Panc1 (cell line): ENCODE measurements around the gene SHF. TPM values are rescaled to one million over a fixed set of nuclear protein-coding genes. Genes with fewer than 3 reads are reported as not detected.

ENCODE experiments used
- ATAC-seq: fragments of 200-7000 bp; cut with Tn5 transposase; 2 replicates; pipeline ENCODE4 v1.9.1; 2020; ENCODE audit warnings: mild to moderate bottlenecking, moderate library complexity
- BruUV-seq: library from RNA; stranded (reverse); fragments of 400-500 nt; replicated peaks from 2 replicates; lab custom pipeline; 2021; lab: Mats Ljungman, UMichigan
- CTCF ChIA-PET: fragments of 300-600 bp; sonication (Branson Sonifier 250); formaldehyde crosslinking; loops from one replicate; lab custom pipeline; 2022; ENCODE audit warnings: antibody characterized with exemption; lab: Charles Lee
- POLR2A ChIA-PET: fragments of 300-600 bp; sonication (Branson Sonifier 250); formaldehyde crosslinking; loops from one replicate; lab custom pipeline; 2022; ENCODE audit warnings: antibody characterized with exemption; lab: Charles Lee
- DNase-seq: peaks from one replicate; pipeline ENCODE4 v3.0.0-alpha.2; 2010; ENCODE audit warnings: low read depth, low spot score
- H3K27ac ChIP-seq: 2 replicates; pipeline ENCODE4 v1.5.1; 2011; ENCODE audit warnings: mild to moderate bottlenecking, low read length, inconsistent platforms
- H3K27me3 ChIP-seq: fragments of 200-500 bp; sonication (Bioruptor generic); 2 replicates; pipeline ENCODE4 v1.6.0; 2014; ENCODE audit warnings: low read length, inconsistent platforms; ENCODE audit not compliant: control insufficient read depth, insufficient read depth
- H3K36me3 ChIP-seq: fragments of 200-500 bp; sonication (Bioruptor generic); 2 replicates; pipeline ENCODE4 v1.5.1; 2014; ENCODE audit warnings: inconsistent platforms, mild to moderate bottlenecking, low read length, moderate library complexity; ENCODE audit not compliant: control insufficient read depth, insufficient read depth
- H3K4me1 ChIP-seq: 2 replicates; pipeline ENCODE4 v1.5.1; 2011; ENCODE audit warnings: inconsistent platforms, mild to moderate bottlenecking, low read length, moderate library complexity; ENCODE audit not compliant: control insufficient read depth, insufficient read depth
- H3K4me3 ChIP-seq, 2 experiments: 2 replicates each; pipeline ENCODE4 v1.5.1; 2011 to 2012; ENCODE audit warnings: low read depth in 2 of 2, low read length in 2 of 2, mild to moderate bottlenecking in 2 of 2, inconsistent platforms in 1 of 2, moderate library complexity in 1 of 2
- H3K9me3 ChIP-seq: fragments of 200-500 bp; sonication (Bioruptor generic); 2 replicates; pipeline ENCODE4 v1.5.1; 2014; ENCODE audit warnings: low read depth, mild to moderate bottlenecking, inconsistent platforms, low read length, moderate library complexity; ENCODE audit not compliant: control insufficient read depth, insufficient read depth
- CTCF ChIP-seq: fragments of 450-650 bp; IDR thresholded peaks from 2 replicates; pipeline ENCODE4 v1.5.1; 2017; ENCODE audit warnings: mild to moderate bottlenecking
- POLR2AphosphoS5 ChIP-seq: IDR thresholded peaks from 2 replicates; pipeline ENCODE4 v1.6.1; 2012; ENCODE audit warnings: mild to moderate bottlenecking, low read depth, low read length, moderate library complexity
- REST ChIP-seq, 2 experiments: IDR thresholded peaks; 2 replicates each; pipeline ENCODE4 v1.6.1; 2011 to 2012; ENCODE audit warnings: low read depth in 2 of 2, control low read depth in 1 of 2, low read length in 1 of 2, mild to moderate bottlenecking in 1 of 2, moderate library complexity in 1 of 2; ENCODE audit not compliant: insufficient read depth in 1 of 2
- SIN3A ChIP-seq: IDR thresholded peaks from 2 replicates; pipeline ENCODE4 v1.6.1; 2012; ENCODE audit warnings: low read depth, mild to moderate bottlenecking, low read length, moderate library complexity, borderline replicate concordance; ENCODE audit not compliant: insufficient read depth
- TCF7L2 ChIP-seq: IDR thresholded peaks from 2 replicates; pipeline ENCODE4 v1.6.1; 2011; ENCODE audit warnings: mild to moderate bottlenecking, low read depth, low read length, inconsistent platforms
- in situ Hi-C: cut with HindIII; loops from 2 replicates; pipeline ENCODE4 v1.10.0; 2016; ENCODE audit warnings: low sequenced_read_pairs, low pct_unique_long_range_greater_than_20kb
- intact Hi-C: fragments of 100-400 bp; cut with micrococcal nuclease; formaldehyde crosslinking; loops from one replicate; pipeline ENCODE4 v1.10.0; 2022; ENCODE audit not compliant: unreplicated experiment
- total RNA-seq: library from RNA; stranded (reverse); gene quantifications from one replicate; pipeline ENCODE4 v1.2.1, GENCODE V29; 2021; ENCODE audit not compliant: unreplicated experiment

SHF gene
- total RNA-seq, 1 experiment from 2014 or later = 3.0 TPM

- in situ Hi-C loops = no loop called here
- intact Hi-C loops = no loop called here
- ChIA-PET POLR2A (no interaction called here), CTCF (no interaction called here)
- H3K4me3 ChIP-seq = no peak overlapping the region
- no peak for DNase-seq
- no peaks in the 10 kb centered on the region for H3K4me1 ChIP-seq
- H3K27ac ChIP-seq = no peak overlapping the region
- ATAC-seq = no peak
- TF ChIP-seq TCF7L2 (no peak), SIN3A (no peak), POLR2AphosphoS5 (no peak), REST (IDR thresholded peaks at IDR 0.05; ENCODE audit: insufficient read depth in 1 of 2, low read depth in 2 of 2, low read length in 1 of 2) (no peak), CTCF (no peak)
- no peaks in the 10 kb centered on the region for H3K27me3 ChIP-seq
- BruUV-seq = no TSS peak
- H3K9me3 ChIP-seq = no peaks in the 10 kb centered on the region
- no peaks in the 10 kb centered on the region for H3K36me3 ChIP-seq
Observed at GRCh38 chr15:45151998-45152828, 35.6 kb downstream of the SHF start.

- Histone ChIP-seq H3K4me3 (no peak overlapping the region), H3K4me1 (no peaks in the 10 kb centered on the region), H3K36me3 (no peaks in the 10 kb centered on the region), H3K9me3 (no peaks in the 10 kb centered on the region), H3K27me3 (no peaks in the 10 kb centered on the region), H3K27ac (no peak overlapping the region)
- BruUV-seq = no TSS peak
- ChIA-PET POLR2A (no interaction called here), CTCF (no interaction called here)
- DNase-seq (no peak), ATAC-seq (no peak)
- intact Hi-C loops = no loop called here
- no peak for TF ChIP-seq POLR2AphosphoS5
- TF ChIP-seq CTCF = no peak
- TF ChIP-seq TCF7L2 = no peak
- in situ Hi-C loops = no loop called here
Observed at GRCh38 chr15:45150997-45151396, 36.8 kb downstream of the SHF start.
